Activated CD4-positive, alpha-beta T cell treated with anti-CD3 and anti-CD28 coated beads, Interleukin-10, Interleukin-2, amounts not matched to agents 100 ng/mL and 50 ng/mL, durations not matched to agents 16 hours and 8 hours (primary cell): Measurements from ENCODE around the gene SLC2A2.
A peak's percentile ranks its signal among the peaks of the same experiment; 100 is the strongest.

Experiments used
- DNase-seq: peaks from one replicate; pipeline ENCODE4 v3.0.0-alpha.2; 2020

The SLC2A2 gene

GRCh38 chr3:171028025-171028778 is 1.7 kb upstream of the SLC2A2 start:
- peak; percentile 82 for DNase-seq

DNA sequence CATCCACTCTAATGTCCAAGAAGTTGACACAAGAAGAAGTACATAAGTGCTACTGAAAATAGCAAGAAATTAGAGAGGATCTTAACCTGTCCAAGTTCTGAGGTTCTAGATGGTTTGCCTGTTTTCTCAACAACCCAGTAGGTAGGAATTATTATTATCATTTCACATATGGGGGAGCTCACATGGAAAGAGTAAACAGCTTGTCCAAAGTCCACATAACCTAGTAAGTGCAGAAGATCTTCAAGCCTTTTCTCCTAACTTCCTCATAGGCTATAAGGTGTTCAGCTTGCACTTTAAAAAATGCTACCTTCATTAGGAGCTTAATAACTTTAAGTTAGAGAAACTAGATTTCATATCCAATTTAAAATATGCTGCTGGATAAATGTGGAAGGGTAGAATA is 3.0 kb downstream of the SLC2A2 start:
- no peak for DNase-seq

DNA sequence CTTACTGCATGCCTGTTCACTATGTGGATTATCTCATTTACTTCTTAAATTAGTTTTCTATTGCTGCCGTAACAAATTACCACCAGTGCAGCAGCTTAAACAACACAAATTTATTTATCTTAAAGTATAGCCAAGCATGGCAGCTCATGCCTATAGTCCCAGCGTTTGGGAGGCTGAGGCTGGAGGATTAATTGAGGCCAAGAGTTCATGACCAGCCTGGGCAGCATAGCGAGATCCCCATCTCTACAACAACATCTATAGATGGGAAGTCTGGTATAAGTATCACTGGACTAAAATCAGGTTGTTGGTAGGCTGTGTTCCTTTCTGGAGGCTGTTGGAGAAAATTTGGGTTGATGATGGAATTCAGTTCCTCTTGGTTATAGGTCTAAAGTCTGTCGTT is 5.1 kb downstream of the SLC2A2 start:
- no peak for DNase-seq

DNA sequence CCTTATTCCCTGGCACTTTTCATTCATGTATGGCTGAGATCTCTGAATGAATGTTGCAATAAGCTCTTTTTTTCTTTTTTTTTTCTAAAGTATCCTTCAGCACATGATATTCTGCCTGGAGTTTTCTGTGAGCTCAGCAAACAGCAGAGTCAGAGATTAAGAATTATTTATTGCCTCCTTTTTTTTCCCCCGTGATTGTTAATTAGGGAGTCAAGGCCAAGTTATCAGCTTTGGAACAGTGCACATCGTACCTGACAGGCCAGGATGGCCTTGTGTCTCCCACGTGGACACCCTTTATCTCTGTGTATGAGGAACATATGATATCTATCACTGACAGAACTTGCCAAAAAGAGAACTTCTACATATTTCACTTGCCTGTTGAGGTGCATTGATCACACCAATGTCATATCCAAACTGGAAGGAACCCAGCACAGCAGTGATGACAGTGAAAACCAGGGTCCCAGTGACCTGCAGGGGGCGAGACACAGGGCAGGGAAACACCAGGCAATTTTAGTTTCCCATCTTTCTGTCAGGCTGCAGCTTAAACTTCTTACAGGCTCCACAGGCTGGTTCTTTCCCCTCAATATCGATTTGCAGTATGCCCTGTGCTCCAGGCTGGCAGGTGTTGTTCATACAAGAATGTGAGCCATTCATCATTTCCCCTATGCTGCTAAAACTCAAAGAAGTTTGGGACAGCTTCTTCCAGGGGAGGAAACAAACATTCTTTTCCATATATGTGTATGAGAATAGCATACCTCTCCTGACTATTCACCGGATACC is 8.2 kb downstream of the SLC2A2 start:
- no peak for DNase-seq

- no peak for DNase-seq
Measured at GRCh38 chr3:171013822-171014748, 12.4 kb downstream of the SLC2A2 start.

- no peak for DNase-seq
Measured at GRCh38 chr3:171011873-171012336, 14.6 kb downstream of the SLC2A2 start.

GRCh38 chr3:171011109-171011872 is 15.2 kb downstream of the SLC2A2 start:
- no peak for DNase-seq

DNA sequence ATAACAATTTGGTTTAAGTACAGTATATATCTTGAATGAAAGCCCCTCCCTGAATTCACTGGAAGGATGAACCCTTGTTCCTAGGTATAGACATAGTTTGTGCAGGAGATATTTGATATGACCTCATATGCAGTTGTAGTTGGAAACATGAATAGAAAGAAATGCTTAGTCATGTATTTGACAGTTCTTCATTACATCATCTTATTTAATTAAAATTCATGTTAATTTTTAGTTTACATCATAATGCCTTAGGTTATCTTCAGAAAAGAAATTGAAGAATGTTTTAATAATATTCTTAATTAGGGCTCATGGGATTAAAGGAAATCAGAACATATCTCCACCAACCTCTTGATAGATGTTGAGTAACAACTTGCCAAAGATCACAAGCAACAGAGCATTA is 19.2 kb downstream of the SLC2A2 start:
- DNase-seq = no peak

- DNase-seq = no peak
Measured at GRCh38 chr3:171005648-171006047, 20.9 kb downstream of the SLC2A2 start.

- DNase-seq = peak; percentile 24
Measured at GRCh38 chr3:171001957-171002694, 24.4 kb downstream of the SLC2A2 start.

GRCh38 chr3:171001250-171001893 is 25.1 kb downstream of the SLC2A2 start:
- DNase-seq = no peak

GRCh38 chr3:171000281-171000680 is 26.2 kb downstream of the SLC2A2 start:
- no peak for DNase-seq

- no peak for DNase-seq
Measured at GRCh38 chr3:170999737-171000242, 26.7 kb downstream of the SLC2A2 start.

- DNase-seq = no peak
Measured at GRCh38 chr3:170997961-170998913, 28.3 kb downstream of the SLC2A2 start.

GRCh38 chr3:170992854-170993253 is 33.7 kb downstream of the SLC2A2 start:
- DNase-seq = no peak

GRCh38 chr3:170991664-170992063 is 34.9 kb downstream of the SLC2A2 start:
- no peak for DNase-seq

- DNase-seq = no peak
Measured at GRCh38 chr3:170989100-170989648, 37.3 kb downstream of the SLC2A2 start.

GRCh38 chr3:170988378-170988777 is 38.1 kb downstream of the SLC2A2 start:
- DNase-seq = no peak

- no peak for DNase-seq
Measured at GRCh38 chr3:170985304-170985703, 41.2 kb downstream of the SLC2A2 start.
